ENCODE data around the gene MYMK.
"Not testable (repeated sequence)": the region's sequence is repeated elsewhere in the genome, so short reads cannot be mapped to it uniquely, and the experiment has no call there.

Gene MYMK, protein sequence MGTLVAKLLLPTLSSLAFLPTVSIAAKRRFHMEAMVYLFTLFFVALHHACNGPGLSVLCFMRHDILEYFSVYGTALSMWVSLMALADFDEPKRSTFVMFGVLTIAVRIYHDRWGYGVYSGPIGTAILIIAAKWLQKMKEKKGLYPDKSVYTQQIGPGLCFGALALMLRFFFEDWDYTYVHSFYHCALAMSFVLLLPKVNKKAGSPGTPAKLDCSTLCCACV

DNA sequence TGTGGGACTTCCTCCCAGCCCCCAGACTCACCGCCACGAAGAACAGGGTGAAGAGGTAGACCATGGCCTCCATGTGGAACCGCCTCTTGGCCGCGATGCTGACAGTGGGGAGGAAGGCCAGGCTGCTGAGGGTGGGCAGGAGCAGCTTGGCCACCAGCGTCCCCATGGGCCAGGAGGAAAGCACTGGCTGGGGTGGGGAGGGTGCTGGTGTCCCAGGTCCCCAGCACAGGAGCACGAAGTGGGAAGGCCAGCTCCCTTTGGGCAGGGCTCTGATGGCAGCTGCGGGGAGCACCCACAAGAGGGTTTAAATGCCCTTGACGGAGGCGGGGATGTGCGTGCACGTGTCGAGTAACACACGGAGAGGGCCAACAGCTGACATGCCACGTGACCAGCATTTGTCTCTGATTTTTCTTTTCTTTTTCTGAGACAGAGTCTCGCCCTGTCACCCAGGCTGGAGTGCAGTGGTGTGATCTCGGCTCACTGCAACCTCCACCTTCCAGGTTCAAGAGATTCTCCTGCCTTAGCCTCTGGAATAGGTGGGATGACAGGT lies at the start of gene MYMK:
TSS of gene MYMK (minus strand) at position 281 of the 550 bp plus-strand sequence. CDS start at position 166, 115 bp downstream.
- DNase-seq: no peak

DNA sequence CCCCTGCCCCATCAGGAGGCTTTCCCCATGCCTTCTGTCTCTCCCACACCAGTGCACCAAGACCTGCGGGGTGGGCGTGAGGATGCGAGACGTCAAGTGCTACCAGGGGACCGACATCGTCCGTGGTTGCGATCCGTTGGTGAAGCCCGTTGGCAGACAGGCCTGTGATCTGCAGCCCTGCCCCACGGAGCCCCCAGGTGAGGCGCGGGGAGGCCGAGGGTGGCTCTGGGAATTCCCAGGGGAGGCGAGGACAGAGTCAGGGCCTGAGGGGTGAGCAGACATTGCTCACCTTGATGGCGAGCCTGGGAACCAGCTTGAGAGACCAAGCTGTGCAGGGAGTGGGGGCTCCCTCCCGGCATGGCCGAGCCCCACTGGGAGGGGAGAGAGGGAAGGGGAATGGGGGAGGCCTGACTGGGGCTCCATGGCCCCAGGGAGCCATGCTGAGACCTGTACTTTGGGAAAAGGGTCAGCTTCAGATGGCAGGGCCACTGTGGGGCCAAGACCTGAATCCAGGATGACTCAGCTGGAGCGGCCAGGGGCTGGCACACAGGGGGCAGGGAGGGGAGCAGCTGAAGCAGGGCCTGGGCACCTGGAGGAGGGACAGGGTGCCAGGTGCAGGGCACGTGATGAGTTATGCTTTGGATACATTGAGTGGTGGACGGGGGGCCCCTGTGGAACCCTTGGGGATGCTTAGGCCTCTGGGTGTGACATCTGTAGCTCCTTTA lies 49.2 kb upstream of the MYMK start:
- DNase-seq: no peak

DNA sequence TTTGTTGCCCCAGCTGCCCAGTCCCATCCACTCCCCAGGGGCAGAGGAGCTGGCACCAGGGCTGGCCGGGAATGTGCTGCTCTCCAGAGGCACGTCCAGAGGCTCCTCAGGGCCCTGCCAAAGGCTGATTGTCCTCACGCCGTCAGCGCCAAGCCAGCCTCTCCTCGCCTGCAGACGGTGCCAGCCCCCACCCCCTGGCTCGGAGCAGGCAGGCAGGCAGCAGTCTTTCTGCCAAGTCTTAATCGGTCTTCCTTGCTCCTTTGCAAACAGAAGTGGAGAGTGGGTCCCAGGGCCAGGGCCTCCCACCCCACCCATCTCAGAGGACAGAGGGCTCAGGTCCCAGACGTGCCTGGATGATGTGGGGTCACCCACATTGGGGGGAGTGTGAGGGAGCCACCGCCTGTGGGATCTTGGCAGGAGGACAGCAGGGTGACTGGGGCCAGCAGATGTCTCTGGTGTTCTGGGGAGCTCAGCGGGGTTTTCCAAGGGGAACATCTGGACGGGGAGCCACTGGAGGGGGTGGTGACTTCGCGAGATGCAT lies 48.1 kb upstream of the MYMK start:
- DNase-seq: peak; percentile 68

DNA sequence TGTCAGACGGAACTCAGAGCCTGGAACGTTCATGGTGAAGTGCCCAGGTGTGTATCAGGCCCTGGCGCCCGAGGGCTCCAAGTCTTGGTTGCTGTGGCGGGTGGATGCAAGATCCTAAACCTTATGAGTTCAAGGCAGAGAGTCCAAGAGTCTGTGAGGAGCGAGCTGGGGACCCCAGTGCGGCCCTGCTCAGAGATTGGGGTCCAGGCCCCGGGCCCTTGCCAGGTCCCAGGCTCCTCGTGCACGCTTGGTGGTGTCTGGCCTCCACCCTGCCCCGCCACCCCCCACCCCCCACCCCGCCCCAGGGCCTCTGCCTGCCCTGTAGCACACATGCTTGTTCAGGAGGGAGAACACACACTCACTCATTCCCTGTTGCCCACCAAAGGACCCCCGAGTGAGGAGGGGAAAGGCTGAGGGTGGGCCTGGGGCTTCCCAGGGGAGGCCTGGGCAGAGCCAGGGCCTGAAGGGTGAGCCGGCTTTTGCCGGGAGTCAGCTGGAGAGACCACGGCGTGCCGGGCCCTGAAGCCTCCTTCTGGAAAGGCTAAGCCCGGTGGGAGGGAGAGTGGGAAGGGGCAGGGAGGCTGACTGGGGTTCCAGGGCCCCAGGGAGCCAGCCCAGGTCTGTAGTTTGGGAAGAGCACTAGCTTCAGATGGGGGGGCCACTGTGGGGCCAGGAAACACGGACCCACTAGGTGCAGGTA lies 47.3 kb upstream of the MYMK start:
- no peak for DNase-seq

DNA sequence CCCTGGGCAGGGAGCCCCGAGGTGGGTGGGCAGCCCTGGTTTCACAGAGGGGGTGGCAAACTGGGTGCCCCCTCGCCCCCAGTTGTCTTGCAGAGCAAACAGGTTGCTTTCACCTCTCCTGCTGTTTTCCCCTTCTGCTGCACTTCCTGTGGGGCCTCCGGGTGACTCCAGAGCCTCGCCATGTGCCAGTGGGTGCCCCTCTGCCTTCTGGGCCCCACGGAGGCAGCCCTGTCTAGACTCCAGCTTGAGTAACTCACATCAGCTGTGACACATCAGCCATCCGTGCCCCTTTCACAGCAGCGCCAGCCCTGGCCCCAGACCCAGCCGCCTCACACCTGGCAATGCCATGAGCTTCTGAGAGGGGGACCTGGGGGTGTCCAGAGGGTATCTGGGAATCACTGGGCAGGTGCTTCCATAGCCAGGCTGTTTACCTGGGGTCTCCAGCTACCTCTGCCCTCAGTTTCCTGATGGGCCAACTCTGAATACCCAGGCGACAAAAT lies 46.7 kb upstream of the MYMK start:
- no peak for DNase-seq

DNA sequence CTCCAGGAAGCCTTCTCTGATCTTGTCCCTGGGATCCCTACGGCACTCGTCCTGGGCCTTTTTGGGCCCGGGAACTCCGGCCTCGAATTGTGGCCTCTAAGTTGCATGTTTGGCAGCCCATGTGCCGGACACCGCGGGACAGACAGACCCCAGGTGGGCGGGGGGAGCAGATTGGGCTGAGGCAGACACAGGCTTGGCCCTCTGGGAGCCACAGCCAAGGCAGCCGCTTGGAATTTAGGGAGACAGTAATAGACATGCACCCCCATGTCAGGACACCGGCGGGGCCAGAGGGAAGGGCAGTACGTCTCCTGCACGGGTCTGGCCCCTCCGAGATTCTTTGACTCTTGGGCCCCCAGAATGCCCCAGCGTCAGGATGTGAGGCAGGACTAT lies 45.9 kb upstream of the MYMK start:
- no peak for DNase-seq

DNA sequence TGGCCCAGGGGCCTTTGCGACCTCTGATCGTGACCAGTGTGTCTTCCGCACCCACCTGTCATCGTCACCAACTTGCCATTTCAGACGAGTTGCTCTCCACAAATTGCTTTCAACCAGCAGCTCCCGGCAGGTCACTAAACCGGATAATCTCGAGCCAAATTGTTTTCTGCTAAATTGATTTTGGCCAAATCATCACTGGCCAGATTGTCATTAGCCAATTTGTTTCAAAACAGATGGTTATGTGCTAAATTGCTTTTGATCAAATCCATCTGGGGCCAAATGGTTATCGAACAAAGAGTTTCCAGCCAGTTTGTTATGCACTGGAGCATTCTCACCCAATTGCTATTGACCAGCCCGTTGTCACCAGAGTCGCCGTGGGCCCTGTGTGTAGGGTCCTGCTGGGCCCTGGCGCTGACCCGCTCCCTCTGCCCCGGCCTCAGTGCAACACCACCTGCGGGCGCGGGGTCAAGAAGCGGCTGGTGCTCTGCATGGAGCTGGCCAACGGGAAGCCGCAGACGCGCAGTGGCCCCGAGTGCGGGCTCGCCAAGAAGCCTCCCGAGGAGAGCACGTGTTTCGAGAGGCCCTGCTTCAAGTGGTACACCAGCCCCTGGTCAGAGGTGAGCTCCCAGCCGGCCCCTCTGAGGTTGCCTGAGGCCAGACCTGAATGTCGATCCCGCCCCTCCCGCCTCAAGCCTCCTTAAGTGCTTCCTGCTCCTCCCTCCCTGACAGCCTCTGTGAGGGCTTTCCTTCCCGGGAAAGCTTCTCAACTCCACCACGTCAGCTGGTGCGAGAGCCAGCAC lies 45.3 kb upstream of the MYMK start:
- no peak for DNase-seq

DNA sequence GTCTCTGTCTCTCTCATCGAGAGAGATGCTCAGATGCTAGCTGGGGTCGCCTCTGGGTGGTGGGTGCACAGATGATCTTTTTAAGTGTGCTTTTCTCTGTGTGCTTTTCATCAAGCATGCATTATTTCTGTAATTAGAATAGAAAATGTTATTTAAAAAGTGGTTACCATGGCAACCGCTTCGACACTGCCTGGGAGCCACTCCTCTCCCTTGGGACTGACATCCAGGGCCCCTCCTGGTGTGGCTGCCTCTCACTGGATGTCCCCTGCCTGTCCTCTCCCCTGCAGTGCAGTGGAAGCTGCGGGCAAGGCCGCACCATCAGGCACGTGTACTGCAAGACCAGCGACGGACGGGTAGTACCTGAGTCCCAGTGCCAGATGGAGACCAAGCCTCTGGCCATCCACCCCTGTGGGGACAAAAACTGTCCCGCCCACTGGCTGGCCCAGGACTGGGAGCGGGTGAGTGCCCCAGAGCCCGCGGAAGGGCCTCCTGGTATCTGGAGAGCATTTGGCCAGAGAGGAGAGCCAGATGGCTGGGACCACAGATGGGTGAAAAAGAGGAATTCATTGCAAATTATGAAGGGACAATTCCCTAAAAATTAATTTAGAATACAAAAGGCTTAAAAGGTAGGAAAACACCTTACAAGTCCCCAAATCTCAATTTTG lies 44.5 kb upstream of the MYMK start:
- DNase-seq: no peak

DNA sequence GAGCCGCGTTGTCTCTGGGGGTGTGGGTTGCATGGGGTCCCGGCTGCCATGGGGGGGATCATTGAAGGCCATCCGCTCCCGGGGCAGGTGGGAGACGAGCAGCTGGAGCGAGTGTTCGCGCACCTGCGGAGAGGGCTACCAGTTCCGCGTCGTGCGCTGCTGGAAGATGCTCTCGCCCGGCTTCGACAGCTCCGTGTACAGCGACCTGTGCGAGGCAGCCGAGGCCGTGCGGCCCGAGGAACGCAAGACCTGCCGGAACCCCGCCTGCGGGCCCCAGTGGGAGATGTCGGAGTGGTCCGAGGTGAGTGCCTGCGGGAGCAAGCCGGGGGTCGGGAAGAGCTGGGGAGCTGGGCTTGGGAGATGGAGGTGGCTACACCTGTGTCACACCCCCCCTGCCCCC lies 43.4 kb upstream of the MYMK start:
- DNase-seq: no peak

DNA sequence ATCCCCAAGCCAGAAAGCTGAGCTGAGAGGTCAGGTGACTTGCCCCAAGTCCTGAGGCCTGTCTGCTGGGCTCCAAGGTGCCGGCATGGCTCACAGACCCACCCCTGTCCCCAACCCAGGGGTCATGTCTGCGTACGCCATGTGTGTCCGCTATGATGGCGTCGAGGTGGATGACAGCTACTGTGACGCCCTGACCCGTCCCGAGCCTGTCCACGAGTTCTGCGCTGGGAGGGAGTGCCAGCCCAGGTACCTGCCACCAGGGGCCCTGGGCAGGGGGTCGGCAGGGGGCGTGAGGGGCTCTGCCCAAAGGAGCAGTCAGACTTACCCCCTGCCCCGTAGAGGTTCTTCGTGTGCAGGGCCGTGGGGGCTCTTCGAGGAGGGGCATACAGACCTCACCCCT lies 42.1 kb upstream of the MYMK start:
- DNase-seq: no peak

DNA sequence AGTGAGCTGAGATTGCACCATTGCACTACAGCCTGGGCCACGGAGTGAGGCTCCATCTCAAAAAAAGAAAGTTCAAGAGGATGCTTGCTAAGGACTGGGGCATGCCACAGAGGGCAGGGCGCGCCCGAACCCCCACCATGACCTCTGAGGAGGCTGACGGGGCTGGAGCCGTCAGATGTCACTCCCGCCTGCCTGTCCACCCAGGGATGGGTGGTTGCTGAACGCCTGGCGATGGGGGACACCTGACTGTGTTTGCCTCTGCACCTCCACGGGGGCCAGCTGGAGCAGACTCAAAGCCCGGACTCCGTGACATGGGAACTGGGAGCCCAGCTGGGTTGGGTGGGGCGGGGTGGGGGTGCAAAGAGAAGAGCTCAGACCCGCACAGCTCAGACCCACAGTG lies 41.6 kb upstream of the MYMK start:
- no peak for DNase-seq

DNA sequence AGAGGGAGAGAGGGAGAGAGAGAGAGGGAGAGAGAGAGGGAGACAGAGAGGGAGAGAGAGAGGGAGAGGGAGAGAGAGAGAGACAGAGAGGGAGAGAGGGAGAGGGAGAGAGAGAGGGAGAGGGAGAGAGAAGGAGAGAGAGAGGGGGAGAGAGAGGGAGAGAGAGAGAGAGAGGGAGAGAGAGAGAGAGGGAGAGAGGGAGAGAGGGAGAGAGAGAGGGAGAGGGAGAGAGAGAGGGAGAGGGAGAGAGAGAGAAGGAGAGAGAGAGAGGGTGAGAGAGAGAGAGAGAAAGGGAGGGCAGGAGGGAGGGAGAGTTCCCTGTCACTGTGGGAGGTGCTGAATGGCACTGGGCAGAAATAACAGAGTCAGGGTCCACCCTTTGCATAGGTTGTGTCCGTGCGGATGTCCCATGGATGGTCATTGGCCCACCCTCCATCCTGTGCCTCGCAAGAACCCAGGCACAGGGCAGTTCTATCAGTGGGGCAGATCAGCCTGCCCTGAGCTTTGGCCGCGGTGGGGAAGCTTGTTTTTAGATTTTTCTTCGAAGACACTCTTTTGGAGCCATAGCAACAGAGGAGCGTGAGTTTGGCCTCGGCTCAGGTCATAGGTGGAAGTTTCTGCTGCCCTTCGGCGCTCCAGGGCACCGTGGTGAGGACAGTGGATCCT lies 39.8 kb upstream of the MYMK start:
- no peak for DNase-seq

DNA sequence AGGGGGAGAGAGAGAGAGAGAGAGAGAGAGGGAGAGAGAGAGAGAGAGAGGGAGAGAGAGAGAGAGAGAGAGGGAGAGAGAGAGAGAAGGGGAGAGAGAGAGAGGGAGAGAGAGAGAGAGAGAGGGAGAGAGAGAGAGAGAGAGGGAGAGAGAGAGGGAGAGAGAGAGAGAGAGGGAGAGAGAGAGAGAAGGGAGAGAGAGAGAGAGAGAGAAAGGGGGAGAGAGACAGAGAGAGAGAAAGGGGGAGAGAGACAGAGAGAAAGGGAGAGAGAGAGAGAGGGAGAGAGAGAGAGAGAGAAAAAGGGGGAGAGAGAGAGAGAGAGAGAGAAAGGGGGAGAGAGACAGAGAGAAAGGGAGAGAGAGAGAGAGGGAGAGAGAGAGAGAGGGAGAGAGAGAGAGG lies 39.1 kb upstream of the MYMK start:
- not testable (repeated sequence) for DNase-seq

DNA sequence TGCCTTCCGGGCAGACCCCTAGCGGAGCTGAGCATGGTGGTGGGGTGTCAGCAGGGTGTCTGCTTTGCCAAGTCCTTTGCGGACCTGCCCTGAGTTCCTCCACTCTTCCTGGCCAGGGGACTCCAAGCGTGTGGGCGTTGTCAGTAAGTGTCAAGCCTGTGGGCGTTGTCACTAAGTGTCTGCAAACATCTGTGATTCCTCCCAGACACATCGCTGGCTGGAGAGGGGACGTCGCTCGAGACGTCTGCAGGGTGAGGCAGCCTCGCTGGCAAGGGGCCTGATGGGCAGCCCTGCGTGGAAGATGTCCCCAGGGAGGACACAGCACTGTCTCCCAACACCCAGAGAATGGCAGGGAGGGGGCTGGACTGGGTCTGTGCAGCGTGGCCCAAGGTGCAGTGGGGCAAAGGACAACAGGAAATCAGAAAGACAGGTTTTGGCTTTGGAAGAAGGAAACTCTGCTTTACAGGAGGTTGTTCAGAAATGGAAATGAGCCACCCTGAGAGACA lies 38.6 kb upstream of the MYMK start:
- peak; percentile 60 for DNase-seq

DNA sequence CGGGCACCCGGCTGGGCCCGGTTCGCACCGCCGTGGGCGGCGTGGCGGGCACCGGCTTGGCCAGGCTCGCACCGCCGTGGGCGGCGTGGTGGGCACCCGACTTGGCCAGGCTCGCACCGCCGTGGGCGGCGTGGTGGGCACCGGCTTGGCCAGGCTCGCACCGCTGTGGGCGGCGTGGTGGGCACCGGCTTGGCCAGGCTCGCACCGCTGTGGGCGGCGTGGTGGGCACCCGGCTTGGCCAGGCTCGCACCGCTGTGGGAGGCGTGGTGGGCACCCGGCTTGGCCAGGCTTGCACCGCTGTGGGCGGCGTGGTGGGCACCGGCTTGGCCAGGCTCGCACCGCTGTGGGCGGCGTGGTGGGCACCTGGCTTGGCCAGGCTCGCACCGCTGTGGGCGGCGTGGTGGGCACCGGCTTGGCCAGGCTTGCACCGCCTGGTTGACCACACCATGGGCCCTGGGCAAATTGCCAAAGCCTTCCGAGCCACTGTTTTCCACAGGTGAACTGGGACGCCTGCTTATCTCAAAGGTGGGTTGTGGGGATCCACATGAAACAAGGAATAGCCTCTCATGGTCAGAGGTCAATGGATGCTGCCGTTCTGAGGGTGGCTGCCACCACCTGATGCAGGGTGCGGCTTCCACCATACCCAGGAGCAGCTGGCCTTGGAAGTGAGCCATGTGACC lies 38.0 kb upstream of the MYMK start:
- DNase-seq: no peak

DNA sequence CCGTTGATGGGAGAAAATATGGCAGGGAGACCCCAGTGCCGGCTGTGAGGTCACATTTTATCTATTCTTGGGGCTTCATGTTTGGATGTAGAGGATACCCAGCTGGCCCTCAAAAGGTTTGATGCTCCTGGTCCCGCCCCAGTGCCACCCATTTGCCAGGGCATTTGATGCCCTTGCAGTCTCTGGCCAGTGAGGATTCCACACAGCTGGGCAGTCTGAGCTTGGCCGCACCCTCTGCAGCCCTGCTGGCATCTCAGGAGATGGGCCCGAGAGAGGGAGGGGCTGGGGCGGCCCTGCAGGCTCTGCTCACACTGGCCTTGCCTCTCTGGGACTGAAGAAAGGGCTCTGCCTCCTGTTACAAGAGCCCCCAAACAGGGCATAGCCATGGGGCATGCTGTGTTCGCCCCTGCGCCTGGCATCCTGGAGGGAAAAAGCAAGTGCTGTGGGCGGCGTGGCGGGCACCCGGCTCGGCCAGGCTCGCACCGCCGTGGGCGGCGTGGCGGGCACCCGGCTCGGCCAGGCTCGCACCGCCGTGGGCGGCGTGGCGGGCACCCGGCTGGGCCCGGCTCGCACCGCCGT lies 37.3 kb upstream of the MYMK start:
- DNase-seq: no peak

DNA sequence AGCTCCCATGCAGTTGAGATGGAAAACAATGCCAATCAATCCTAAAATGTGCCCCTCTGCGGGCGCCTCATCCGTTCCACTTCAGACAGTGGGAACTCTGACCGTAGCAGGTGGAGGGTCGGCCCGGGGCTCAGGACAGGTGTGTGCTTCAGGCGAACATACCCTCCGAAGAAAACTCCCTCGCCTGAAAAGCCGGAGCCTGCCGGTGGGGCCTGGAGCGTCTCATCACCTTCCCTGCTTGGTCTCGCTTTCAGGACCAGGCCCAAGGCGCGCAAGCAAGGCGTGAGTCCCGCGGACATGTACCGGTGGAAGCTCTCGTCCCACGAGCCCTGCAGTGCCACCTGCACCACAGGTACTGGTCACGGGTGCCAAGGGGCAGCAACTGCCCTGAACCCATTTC lies 36.2 kb upstream of the MYMK start:
- no peak for DNase-seq

DNA sequence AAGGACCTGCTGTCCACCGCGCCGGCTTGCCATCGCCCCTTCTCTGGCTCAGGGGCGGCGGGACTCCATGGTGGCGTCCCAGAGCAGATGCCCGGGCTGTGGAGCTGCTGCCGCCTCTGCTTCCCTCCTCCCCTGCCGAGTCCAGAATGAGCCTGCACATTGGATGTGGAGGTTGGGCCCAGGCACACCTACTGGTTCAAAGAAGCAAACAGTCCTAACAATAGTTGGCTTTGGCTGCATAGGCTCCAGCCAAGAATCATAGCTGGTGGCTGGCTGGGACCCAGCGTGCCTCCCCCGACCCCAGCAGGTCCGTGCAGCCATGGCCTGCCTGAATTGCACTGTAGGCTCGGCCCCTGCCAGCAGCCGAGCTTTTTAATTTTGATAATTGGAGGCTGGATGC lies 35.6 kb upstream of the MYMK start:
- DNase-seq: no peak

DNA sequence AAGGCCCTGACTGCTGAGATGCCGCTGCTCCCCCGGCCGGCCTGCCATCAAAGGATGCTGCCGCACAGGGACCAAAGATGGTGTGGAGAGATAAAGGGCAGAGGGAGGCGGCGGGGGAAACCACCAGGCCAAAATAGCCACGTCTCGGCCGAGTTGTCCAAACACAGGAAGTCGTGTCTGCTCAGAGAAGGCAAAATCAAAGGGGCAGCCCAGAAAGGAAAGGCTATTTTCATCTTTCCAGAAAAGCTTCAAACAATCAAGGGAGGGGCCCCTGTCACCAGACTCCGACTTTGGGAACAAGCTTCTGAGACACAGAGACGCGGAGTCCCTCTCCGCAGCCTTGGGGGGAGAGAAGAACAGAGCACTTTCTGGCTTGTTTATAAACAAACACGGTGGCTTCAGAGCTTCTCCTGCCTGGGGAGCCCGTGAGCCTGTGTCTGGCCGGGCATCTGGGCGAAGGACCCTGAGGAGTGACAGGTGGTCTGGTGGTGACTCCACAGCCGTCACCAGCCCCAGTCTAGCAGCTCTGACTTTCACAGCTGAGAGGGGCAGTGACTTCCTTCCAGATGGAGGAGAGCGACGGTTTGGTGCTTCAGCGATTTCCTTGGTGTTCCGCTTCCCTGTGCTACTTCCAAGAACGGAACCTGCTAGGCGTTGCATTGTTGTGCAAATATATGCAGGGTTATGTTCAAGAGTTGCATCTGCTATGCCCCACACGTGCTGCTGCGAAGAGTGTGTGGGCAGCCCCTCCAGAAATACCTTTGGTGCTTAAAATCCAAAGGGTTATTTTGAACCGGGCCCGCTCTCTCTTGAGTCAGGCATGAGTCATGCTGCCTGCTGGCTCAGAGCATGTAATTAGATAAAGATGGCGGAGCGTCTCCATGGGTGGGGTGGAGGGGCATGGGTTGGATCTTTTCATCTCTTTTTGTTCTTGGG lies 33.7 kb upstream of the MYMK start:
- no peak for DNase-seq
